Keratinocyte (primary cell): ENCODE measurements around the gene PNMT. TPM values are rescaled to one million over a fixed set of nuclear protein-coding genes. Genes with fewer than 3 reads are reported as not detected.

ENCODE experiments used
- DNase-seq: peaks from one replicate; pipeline ENCODE4 v3.0.0-alpha.2; 2011; ENCODE audit warnings: low read depth, missing footprints, low spot score
- FAIRE-seq: peaks from 2 replicates; lab custom pipeline; 2011; peaks lifted over from hg19 to GRCh38; lab: Jason Lieb, UNC
- H2AFZ ChIP-seq: 2 replicates; pipeline ENCODE4 v1.6.0; 2012; ENCODE audit warnings: low read length, control low read depth, inconsistent platforms; ENCODE audit not compliant: control insufficient read depth
- H3K27ac ChIP-seq: 2 replicates; pipeline ENCODE4 v1.5.1; 2011; ENCODE audit warnings: low read length; ENCODE audit not compliant: control insufficient read depth, insufficient read depth
- H3K27me3 ChIP-seq: 3 replicates; pipeline ENCODE4 v1.6.0; 2011; ENCODE audit warnings: low read length; ENCODE audit not compliant: control insufficient read depth, insufficient read depth; ENCODE audit errors: extremely low read depth
- H3K36me3 ChIP-seq, 2 experiments: 2 replicates in 1 of 2; 3 replicates in 1 of 2; pipeline ENCODE4 v1.5.1; 2011; ENCODE audit warnings: low read length in 2 of 2, mild to moderate bottlenecking in 1 of 2; ENCODE audit not compliant: control insufficient read depth in 2 of 2, insufficient read depth in 2 of 2; ENCODE audit errors: extremely low read depth in 1 of 2
- H3K4me1 ChIP-seq: 3 replicates; pipeline ENCODE4 v1.5.1; 2011; ENCODE audit warnings: low read length; ENCODE audit not compliant: control insufficient read depth, insufficient read depth; ENCODE audit errors: extremely low read depth
- H3K4me2 ChIP-seq: 3 replicates; pipeline ENCODE4 v1.6.0; 2011; ENCODE audit warnings: low read depth, low read length; ENCODE audit not compliant: control insufficient read depth, insufficient read depth; ENCODE audit errors: extremely low read depth
- H3K4me3 ChIP-seq, 3 experiments: fragments of 200-600 bp in 1 of 3; sonication (generic) in 1 of 3; 2 replicates in 2 of 3; 3 replicates in 1 of 3; pipeline ENCODE4 v1.5.1; 2011 to 2016; ENCODE audit warnings: low read length in 3 of 3, mild to moderate bottlenecking in 3 of 3, control low read depth in 2 of 3, inconsistent platforms in 1 of 3, low read depth in 1 of 3, mixed read lengths in 1 of 3, mixed run types in 1 of 3, moderate library complexity in 1 of 3; ENCODE audit not compliant: control insufficient read depth in 2 of 3, insufficient read depth in 2 of 3; ENCODE audit errors: extremely low read depth in 1 of 3
- H3K79me2 ChIP-seq: 2 replicates; pipeline ENCODE4 v1.6.0; 2012; ENCODE audit warnings: low read length; ENCODE audit not compliant: control insufficient read depth, insufficient read depth
- H3K9ac ChIP-seq: 3 replicates; pipeline ENCODE4 v1.6.0; 2011; ENCODE audit warnings: low read length; ENCODE audit not compliant: control insufficient read depth, insufficient read depth; ENCODE audit errors: extremely low read depth
- H3K9me1 ChIP-seq: 3 replicates; pipeline ENCODE4 v1.6.0; 2011; ENCODE audit warnings: low read length; ENCODE audit not compliant: control insufficient read depth, insufficient read depth; ENCODE audit errors: extremely low read depth
- H3K9me3 ChIP-seq: 2 replicates; pipeline ENCODE4 v1.5.1; 2012; ENCODE audit warnings: low read depth, low read length; ENCODE audit not compliant: control insufficient read depth
- H4K20me1 ChIP-seq: 3 replicates; pipeline ENCODE4 v1.6.0; 2011; ENCODE audit warnings: low read length; ENCODE audit not compliant: control insufficient read depth, insufficient read depth; ENCODE audit errors: extremely low read depth
- EZH2 ChIP-seq: IDR thresholded peaks from one replicate; pipeline ENCODE4 v1.6.1; 2012; ENCODE audit warnings: inconsistent platforms, mild to moderate bottlenecking, low read length, moderate library complexity
- dilution Hi-C: fragments of 300-500 bp; cut with MboI; formaldehyde crosslinking; loops from one replicate; pipeline ENCODE4 v1.7.0; 2020; ENCODE audit warnings: low sequenced_read_pairs; ENCODE audit not compliant: extremely low pct_ligation_motif_present
- polyA plus RNA-seq, 5 experiments: library from polyadenylated mRNA; depleted of rRNA in 3 of 5; stranded (reverse) in 3 of 5; stranded (forward) in 1 of 5; unstranded in 1 of 5; fragments of >200 nt; gene quantifications; 1 replicate in 1 of 5; 2 replicates in 3 of 5; 3 replicates in 1 of 5; pipeline versions ENCODE4 v1.2.1 to v1.2.3, GENCODE V29; 2011 to 2012; ENCODE audit warnings: missing spikeins in 2 of 5, low read depth in 1 of 5, low replicate concordance in 1 of 5
- TF ChIP-seq, protein P1 (sequence below), 3 experiments: IDR thresholded peaks in 1 of 3; conservative IDR thresholded peaks in 1 of 3; optimal IDR thresholded peaks in 1 of 3; 2 replicates in 2 of 3; 3 replicates in 1 of 3; pipeline versions ENCODE3 to v1.5.1; 2011; ENCODE audit warnings: low read length in 3 of 3, mild to moderate bottlenecking in 3 of 3, moderate library complexity in 2 of 3, control low read depth in 1 of 3, inconsistent platforms in 1 of 3; ENCODE audit not compliant: insufficient read depth in 2 of 3; ENCODE audit errors: extremely low read depth in 1 of 3

PNMT gene
- polyA plus RNA-seq, 1 donor (not counting 4 experiments of a cell fraction or from before 2014, with no cell fraction given) = not detected

GRCh38 chr17:39716879-39717536, 48.8 kb downstream of the PNMT start:
- no peaks in the 10 kb centered on the region for H3K9me1 ChIP-seq
- no peak overlapping the region for H3K4me3 ChIP-seq
- no peak overlapping the region for H3K4me2 ChIP-seq
- TF ChIP-seq EZH2 = no peak
- TF ChIP-seq, protein P1, sequence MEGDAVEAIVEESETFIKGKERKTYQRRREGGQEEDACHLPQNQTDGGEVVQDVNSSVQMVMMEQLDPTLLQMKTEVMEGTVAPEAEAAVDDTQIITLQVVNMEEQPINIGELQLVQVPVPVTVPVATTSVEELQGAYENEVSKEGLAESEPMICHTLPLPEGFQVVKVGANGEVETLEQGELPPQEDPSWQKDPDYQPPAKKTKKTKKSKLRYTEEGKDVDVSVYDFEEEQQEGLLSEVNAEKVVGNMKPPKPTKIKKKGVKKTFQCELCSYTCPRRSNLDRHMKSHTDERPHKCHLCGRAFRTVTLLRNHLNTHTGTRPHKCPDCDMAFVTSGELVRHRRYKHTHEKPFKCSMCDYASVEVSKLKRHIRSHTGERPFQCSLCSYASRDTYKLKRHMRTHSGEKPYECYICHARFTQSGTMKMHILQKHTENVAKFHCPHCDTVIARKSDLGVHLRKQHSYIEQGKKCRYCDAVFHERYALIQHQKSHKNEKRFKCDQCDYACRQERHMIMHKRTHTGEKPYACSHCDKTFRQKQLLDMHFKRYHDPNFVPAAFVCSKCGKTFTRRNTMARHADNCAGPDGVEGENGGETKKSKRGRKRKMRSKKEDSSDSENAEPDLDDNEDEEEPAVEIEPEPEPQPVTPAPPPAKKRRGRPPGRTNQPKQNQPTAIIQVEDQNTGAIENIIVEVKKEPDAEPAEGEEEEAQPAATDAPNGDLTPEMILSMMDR (optimal IDR thresholded peaks at IDR 0.05 in 1 of 3, IDR thresholded peaks at IDR 0.05 in 1 of 3, conservative IDR thresholded peaks at IDR 0.05 in 1 of 3; ENCODE audit: extremely low read depth in 1 of 3, insufficient read depth in 2 of 3, low read length in 3 of 3) = no peak
- H2AFZ ChIP-seq = no peak overlapping the region
- peak overlapping the region; percentile 26 for H3K9ac ChIP-seq
- dilution Hi-C loops = no loop called here
- FAIRE-seq (peak; percentile 65), DNase-seq (no peak)
- no peaks in the 10 kb centered on the region for H4K20me1 ChIP-seq
- H3K79me2 ChIP-seq = no peaks in the 10 kb centered on the region
- H3K36me3 ChIP-seq = peaks cover 20 to 24% of the 10 kb centered on the region in 2 experiments
- H3K9me3 ChIP-seq = no peaks in the 10 kb centered on the region
- H3K4me1 ChIP-seq = peaks cover 10% of the 10 kb centered on the region
- no peaks in the 10 kb centered on the region for H3K27me3 ChIP-seq
- peak overlapping the region; percentile 46 for H3K27ac ChIP-seq

GRCh38 chr17:39717660-39718059, 49.4 kb downstream of the PNMT start:
- Histone ChIP-seq H3K36me3 (peaks cover 15 to 22% of the 10 kb centered on the region in 2 experiments), H2AFZ (no peak overlapping the region), H3K4me3 (no peak overlapping the region), H3K4me1 (peaks cover 10% of the 10 kb centered on the region), H3K27ac (no peak overlapping the region), H3K79me2 (no peaks in the 10 kb centered on the region), H3K9me1 (no peaks in the 10 kb centered on the region), H3K4me2 (no peak overlapping the region), H4K20me1 (no peaks in the 10 kb centered on the region), H3K9me3 (no peaks in the 10 kb centered on the region), H3K9ac (no peak overlapping the region), H3K27me3 (no peaks in the 10 kb centered on the region)
- TF ChIP-seq, protein P1 (optimal IDR thresholded peaks at IDR 0.05 in 1 of 3, IDR thresholded peaks at IDR 0.05 in 1 of 3, conservative IDR thresholded peaks at IDR 0.05 in 1 of 3; ENCODE audit: extremely low read depth in 1 of 3, insufficient read depth in 2 of 3, low read length in 3 of 3) = no peak
- TF ChIP-seq EZH2 = no peak
- no peak for DNase-seq
- dilution Hi-C loops = no loop called here
- no peak for FAIRE-seq
